Neural crest cell (in vitro differentiated cells): ENCODE measurements around the gene XYLT1. TPM values are rescaled to one million over a fixed set of nuclear protein-coding genes. Genes with fewer than 3 reads are reported as not detected.

Experiments
- DNase-seq: peaks from one replicate; pipeline ENCODE4 v3.0.0; 2021; ENCODE audit warnings: low read depth, mixed read lengths, low spot score
- H3K27ac Mint-ChIP-seq: one replicate; pipeline ENCODE4 v1.8.0; 2021; ENCODE audit warnings: mild to moderate bottlenecking, mixed read lengths; ENCODE audit not compliant: unreplicated experiment
- H3K27me3 Mint-ChIP-seq: 2 replicates; pipeline ENCODE4 v1.8.0; 2021; ENCODE audit warnings: low read depth, mild to moderate bottlenecking, mixed read lengths
- H3K36me3 Mint-ChIP-seq: 2 replicates; pipeline ENCODE4 v1.8.0; 2021; ENCODE audit warnings: low read depth, mild to moderate bottlenecking, mixed read lengths
- H3K4me1 Mint-ChIP-seq: 2 replicates; pipeline ENCODE4 v1.8.0; 2021; ENCODE audit warnings: mixed read lengths
- H3K4me3 Mint-ChIP-seq: one replicate; pipeline ENCODE4 v1.8.0; 2021; ENCODE audit warnings: mild to moderate bottlenecking, mixed read lengths
- H3K9me3 Mint-ChIP-seq: 2 replicates; pipeline ENCODE4 v1.8.0; 2021; ENCODE audit warnings: mixed read lengths
- total RNA-seq: library from RNA; stranded (reverse); gene quantifications from 2 replicates; pipeline ENCODE4 v1.2.1, GENCODE V29; 2021
- TF ChIP-seq, protein P1 (sequence below): fragments of 200-600 bp; sonication (generic); conservative IDR thresholded peaks from 2 replicates; pipeline ENCODE4 v1.5.0; 2021; ENCODE audit warnings: antibody characterized with exemption, mild to moderate bottlenecking

XYLT1 gene
- total RNA-seq, 1 donor from 2014 or later, result 15.0 TPM

DNA sequence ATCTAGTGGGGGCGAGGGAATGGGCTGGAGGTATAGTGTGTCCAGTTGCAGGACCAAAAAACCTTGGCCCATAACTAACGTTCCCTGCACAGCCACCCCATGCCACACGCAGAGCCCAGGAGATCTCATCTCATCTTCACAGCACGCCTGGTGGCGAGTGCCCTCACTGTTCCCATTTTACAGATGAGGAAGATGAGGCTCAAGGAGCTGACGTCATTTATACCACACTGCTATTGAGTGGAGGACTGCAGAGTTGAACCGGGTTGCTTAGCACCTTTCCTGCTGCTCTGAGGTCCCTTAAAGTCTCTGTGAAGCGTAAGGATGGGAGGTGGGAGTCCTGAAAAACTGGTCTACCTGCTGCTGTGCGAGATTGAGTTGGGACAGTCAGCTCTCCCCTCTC, 172.5 kb downstream of the XYLT1 start:
- H3K27ac Mint-ChIP-seq, result no peak overlapping the region
- H3K9me3 Mint-ChIP-seq, result no peaks in the 10 kb centered on the region
- no peak overlapping the region for H3K4me3 Mint-ChIP-seq
- no peak for DNase-seq
- TF ChIP-seq, protein P1, sequence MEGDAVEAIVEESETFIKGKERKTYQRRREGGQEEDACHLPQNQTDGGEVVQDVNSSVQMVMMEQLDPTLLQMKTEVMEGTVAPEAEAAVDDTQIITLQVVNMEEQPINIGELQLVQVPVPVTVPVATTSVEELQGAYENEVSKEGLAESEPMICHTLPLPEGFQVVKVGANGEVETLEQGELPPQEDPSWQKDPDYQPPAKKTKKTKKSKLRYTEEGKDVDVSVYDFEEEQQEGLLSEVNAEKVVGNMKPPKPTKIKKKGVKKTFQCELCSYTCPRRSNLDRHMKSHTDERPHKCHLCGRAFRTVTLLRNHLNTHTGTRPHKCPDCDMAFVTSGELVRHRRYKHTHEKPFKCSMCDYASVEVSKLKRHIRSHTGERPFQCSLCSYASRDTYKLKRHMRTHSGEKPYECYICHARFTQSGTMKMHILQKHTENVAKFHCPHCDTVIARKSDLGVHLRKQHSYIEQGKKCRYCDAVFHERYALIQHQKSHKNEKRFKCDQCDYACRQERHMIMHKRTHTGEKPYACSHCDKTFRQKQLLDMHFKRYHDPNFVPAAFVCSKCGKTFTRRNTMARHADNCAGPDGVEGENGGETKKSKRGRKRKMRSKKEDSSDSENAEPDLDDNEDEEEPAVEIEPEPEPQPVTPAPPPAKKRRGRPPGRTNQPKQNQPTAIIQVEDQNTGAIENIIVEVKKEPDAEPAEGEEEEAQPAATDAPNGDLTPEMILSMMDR, result no peak
- H3K27me3 Mint-ChIP-seq, result no peaks in the 10 kb centered on the region
- peaks cover 46% of the 10 kb centered on the region for H3K4me1 Mint-ChIP-seq
- H3K36me3 Mint-ChIP-seq, result no peaks in the 10 kb centered on the region

DNA sequence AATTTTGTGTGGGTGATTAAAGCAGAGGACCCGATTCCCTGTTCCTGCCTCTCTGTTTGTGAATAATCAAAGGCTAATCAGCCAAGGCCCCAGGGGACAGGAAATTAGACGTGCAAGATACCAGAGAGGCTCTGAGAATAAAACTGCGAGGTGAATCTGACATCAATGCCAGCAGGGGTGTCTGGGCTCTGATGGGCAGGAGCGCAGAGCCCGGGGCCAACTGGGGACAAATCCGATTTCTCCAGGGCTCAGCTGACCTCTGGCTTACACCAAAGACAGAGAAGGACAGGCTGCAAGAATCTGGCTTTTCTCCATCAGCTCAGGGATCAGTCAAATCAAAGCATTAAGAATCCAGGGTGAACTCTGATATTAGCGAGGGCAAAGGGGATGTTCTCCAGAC, 174.3 kb downstream of the XYLT1 start:
- Mint-ChIP-seq H3K4me3 (no peak overlapping the region), H3K36me3 (no peaks in the 10 kb centered on the region), H3K4me1 (peaks cover 36% of the 10 kb centered on the region), H3K27me3 (no peaks in the 10 kb centered on the region), H3K27ac (no peak overlapping the region), H3K9me3 (no peaks in the 10 kb centered on the region)
- TF ChIP-seq, protein P1, result no peak
- DNase-seq, result no peak

DNA sequence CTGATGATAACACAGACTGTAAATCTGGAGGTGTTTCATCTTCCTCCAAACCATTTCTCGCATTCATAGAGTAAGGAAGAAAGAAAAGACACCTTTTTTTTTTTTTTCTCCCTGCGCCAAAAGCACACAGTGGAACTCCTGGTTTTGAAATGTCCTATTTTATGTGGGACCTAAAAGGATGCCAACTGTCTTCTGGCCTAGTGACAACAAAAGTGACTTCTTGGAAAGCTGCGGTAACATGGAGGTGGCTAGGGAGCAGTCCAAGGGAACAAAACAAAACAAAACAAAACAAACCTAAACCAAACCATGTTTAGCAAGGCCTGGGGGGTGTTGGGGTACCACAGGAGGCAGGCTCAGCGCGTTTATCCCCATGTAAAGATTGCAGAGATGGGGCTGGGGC, 174.8 kb downstream of the XYLT1 start:
- TF ChIP-seq, protein P1, result no peak
- Mint-ChIP-seq H3K9me3 (no peaks in the 10 kb centered on the region), H3K4me1 (peaks cover 35% of the 10 kb centered on the region), H3K4me3 (no peak overlapping the region), H3K27me3 (no peaks in the 10 kb centered on the region), H3K36me3 (no peaks in the 10 kb centered on the region), H3K27ac (no peak overlapping the region)
- no peak for DNase-seq

DNA sequence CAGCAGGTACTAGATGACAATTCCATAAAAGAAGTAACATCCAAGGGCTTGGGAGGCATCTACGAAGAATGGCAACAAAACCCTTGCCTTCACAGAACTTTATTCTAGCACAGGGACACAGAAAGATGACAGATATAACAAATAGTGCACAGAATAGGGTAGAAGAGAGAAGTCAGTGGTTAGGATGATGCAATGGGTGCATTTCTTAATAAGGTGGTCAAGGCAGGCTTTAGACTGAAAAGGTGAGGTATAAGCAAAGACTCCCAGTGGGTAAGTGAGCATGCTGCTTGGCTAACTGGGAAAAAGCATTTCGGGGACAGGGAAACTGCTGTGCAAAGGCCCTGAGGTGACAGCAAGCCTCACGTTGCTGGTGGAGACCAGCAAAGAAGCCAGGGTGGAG, 175.9 kb downstream of the XYLT1 start:
- Mint-ChIP-seq H3K4me3 (no peak overlapping the region), H3K27ac (no peak overlapping the region), H3K9me3 (no peaks in the 10 kb centered on the region), H3K27me3 (no peaks in the 10 kb centered on the region), H3K4me1 (peaks cover 25% of the 10 kb centered on the region), H3K36me3 (no peaks in the 10 kb centered on the region)
- TF ChIP-seq, protein P1, result no peak
- no peak for DNase-seq

DNA sequence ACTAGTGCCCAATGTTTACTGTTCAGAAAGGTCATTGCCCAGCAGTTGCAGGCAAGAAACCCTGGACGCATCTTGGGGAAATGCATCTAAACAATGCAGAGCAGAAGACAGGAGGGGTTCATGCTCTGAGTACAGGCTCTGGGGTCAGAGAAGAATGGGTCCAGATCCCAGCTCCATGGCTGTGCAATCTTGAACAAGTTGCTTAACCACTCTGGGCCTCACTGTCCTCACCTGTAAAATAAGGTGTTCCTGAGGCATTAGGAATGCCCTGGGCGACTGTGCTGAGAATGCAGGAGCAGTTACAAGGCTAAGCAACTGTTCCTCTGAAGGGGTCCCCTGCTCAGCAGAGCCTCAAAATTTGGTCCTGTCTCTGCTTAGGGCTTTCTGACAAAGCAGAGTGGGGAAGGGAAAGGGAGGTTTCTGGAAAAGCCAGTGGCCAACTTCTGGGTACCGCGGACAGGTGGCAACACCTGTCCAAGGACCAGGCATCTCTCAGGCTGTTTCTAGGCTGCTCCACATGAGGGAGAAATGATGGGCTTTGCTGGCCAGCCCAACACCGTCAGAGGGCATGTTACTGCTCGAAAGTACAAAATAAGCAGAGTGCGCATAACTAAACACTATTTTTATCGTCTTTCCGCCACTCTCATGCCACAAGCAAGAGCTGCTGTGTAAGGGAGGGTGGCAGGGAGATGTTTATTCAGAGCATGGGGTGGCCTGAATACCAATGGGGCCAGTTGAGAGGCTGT, 176.8 kb downstream of the XYLT1 start:
- H3K4me3 Mint-ChIP-seq, result no peak overlapping the region
- H3K9me3 Mint-ChIP-seq, result peaks cover 2% of the 10 kb centered on the region
- TF ChIP-seq, protein P1, result no peak
- peaks cover 20% of the 10 kb centered on the region for H3K4me1 Mint-ChIP-seq
- no peaks in the 10 kb centered on the region for H3K27me3 Mint-ChIP-seq
- H3K27ac Mint-ChIP-seq, result no peak overlapping the region
- H3K36me3 Mint-ChIP-seq, result peaks cover 4% of the 10 kb centered on the region
- DNase-seq, result no peak
